Upper lobe of left lung (tissue), 4 donors: ENCODE results near the gene CAPZB.

Experiments used
- CTCF ChIP-seq, 6 experiments: fragments of 450-650 bp in 4 of 6; fragments of 200-600 bp in 2 of 6; sonication (generic) in 2 of 6; IDR thresholded peaks; one replicate each; pipeline ENCODE4 v1.5.1; 2016 to 2019; ENCODE audit warnings: antibody characterized with exemption in 6 of 6
- EP300 ChIP-seq, 4 donors: sonication (generic); formaldehyde crosslinking; IDR thresholded peaks; one replicate each; pipeline ENCODE4 v1.5.1; 2017; ENCODE audit warnings: antibody characterized with exemption in 4 of 4, control low read depth in 2 of 4
- POLR2A ChIP-seq, 4 donors: fragments of 450-650 bp; IDR thresholded peaks; one replicate each; pipeline ENCODE4 v1.5.1; 2016 to 2017; ENCODE audit warnings: antibody characterized with exemption in 4 of 4, mild to moderate bottlenecking in 2 of 4

DNA sequence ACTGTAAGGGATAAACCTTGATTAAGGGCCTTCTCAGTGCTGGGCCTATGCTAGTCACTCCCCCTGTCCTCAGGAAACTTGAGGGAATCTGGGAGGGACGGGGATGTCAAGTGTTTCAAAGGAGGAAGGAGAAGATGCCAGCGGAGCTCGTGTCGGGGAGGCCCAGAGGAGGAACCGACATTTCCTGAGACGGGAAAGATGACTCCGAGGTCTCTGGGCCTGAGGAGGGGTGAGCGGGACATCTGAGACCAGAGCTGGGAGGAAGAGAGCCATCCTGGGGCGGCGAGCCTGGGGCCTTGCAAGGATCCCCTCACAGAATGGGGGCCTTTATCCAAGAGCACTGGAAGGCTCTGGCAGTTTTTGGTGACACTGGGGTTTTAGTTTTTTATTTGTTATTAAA is 162.9 kb downstream of the CAPZB start:
- TF ChIP-seq POLR2A (IDR thresholded peaks at IDR 0.05): no peak
- TF ChIP-seq CTCF (IDR thresholded peaks at IDR 0.05): no peak
- TF ChIP-seq EP300 (IDR thresholded peaks at IDR 0.05): no peak
